ENCODE results near the gene PLCB2.
A peak's percentile ranks its signal among the peaks of the same experiment; 100 is the strongest.

Gene PLCB2

DNA sequence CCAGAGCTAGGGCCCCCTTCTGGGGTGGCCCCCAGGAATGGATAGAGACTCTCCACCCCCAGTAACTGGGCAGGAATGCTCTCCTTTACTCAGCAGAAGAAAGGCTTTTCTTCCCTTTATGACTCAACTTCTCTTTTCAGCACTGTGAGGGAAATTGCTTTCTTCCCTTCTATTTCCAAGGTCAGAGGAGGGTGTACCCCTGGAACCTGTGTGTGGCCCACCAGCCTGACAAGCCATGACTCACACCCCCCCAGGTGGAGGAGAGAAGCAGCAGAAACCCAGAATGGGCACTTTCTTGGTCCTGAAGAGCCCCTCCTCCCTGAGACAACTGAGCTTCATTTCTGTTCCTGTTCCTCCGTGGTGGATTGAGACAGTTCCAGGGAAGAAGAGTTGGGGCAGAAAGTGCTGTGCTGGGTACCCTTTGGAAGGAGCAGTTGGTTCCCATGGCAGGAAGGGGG, 22.2 kb downstream of the PLCB2 start:
- 56% methylated on average over 1 of the region's 1 CpG for WGBS (ENCODE audit: insufficient coverage)
- H3K4me1 ChIP-seq (ENCODE audit: control extremely low read depth in 1 of 4, control insufficient read depth in 4 of 4, insufficient read depth in 4 of 4, low read length in 3 of 4): peaks cover 0 to 32% (median 24%) of the 10 kb centered on the region in 4 experiments
- no peak for DNase-seq
- H3K4me3 ChIP-seq (ENCODE audit: control insufficient read depth in 1 of 7, extremely low read depth in 1 of 7, insufficient read depth in 4 of 7, low read depth in 2 of 7, low read length in 6 of 7): no peak overlapping the region
- no peak overlapping the region for H3K27ac ChIP-seq (ENCODE audit: insufficient read depth in 1 of 2, low read depth in 1 of 2, low read length in 2 of 2, poor library complexity in 1 of 2, severe bottlenecking in 2 of 2)
- H3K27me3 ChIP-seq (replicated peaks in 2 of 5; ENCODE audit: control insufficient read depth in 4 of 5, insufficient read depth in 5 of 5, low read length in 4 of 5): peaks cover 0 to 37% (median 0%) of the 10 kb centered on the region in 5 experiments
- ChIA-PET CTCF (interaction anchor here (0.6 to 25.2 kb wide), 11 partner anchors 9 to 144 kb away, joined by 3 to 407 read pairs (median 4); partner anchors contain the start of genes CCDC9B, INAFM2, PAK6 and PLCB2), POLR2A (no interaction called here)
- H3K9me3 ChIP-seq (ENCODE audit: control extremely low read depth in 1 of 5, control insufficient read depth in 4 of 5, insufficient read depth in 2 of 5, low read depth in 1 of 5, low read length in 4 of 5): no peaks in the 10 kb centered on the region
- H3K36me3 ChIP-seq (ENCODE audit: control insufficient read depth in 4 of 4, insufficient read depth in 4 of 4, low read length in 3 of 4): peaks cover 10 to 51% (median 35%) of the 10 kb centered on the region in 4 experiments

DNA sequence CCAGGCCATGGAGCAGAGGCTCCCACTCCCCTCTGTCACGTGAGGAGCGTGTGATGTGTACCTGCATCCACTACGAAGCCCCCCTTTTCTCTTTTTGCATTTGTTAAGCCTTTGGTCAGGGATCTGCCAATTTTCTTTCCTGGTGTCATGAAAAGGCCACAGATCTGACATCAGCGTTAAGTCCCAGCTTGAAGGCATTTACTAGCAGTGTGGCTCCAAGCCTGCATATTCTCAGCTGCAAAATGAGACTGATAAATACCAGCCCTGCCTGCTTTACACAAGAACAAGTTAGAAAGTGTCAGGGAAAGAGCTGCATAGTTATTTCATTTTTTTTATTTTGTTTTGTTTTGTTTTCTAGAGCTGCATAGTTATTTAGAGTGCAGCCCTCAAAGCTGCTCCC, 22.6 kb downstream of the PLCB2 start:
- 98% methylated on average over 4 of the region's 4 CpGs for WGBS (ENCODE audit: insufficient coverage)
- CTCF ChIA-PET: interaction anchor here (0.6 to 25.2 kb wide), 11 partner anchors 8 to 145 kb away, joined by 3 to 407 read pairs (median 4); partner anchors contain the start of genes CCDC9B, INAFM2, PAK6 and PLCB2
- Histone ChIP-seq H3K4me1 (ENCODE audit: control extremely low read depth in 1 of 4, control insufficient read depth in 4 of 4, insufficient read depth in 4 of 4, low read length in 3 of 4) (peaks cover 0 to 32% (median 24%) of the 10 kb centered on the region in 4 experiments), H3K27me3 (replicated peaks in 2 of 5; ENCODE audit: control insufficient read depth in 4 of 5, insufficient read depth in 5 of 5, low read length in 4 of 5) (peaks cover 0 to 41% (median 0%) of the 10 kb centered on the region in 5 experiments), H3K36me3 (ENCODE audit: control insufficient read depth in 4 of 4, insufficient read depth in 4 of 4, low read length in 3 of 4) (peaks cover 7 to 47% (median 31%) of the 10 kb centered on the region in 4 experiments), H3K9me3 (ENCODE audit: control extremely low read depth in 1 of 5, control insufficient read depth in 4 of 5, insufficient read depth in 2 of 5, low read depth in 1 of 5, low read length in 4 of 5) (no peaks in the 10 kb centered on the region), H3K27ac (ENCODE audit: insufficient read depth in 1 of 2, low read depth in 1 of 2, low read length in 2 of 2, poor library complexity in 1 of 2, severe bottlenecking in 2 of 2) (no peak overlapping the region), H3K4me3 (ENCODE audit: control insufficient read depth in 1 of 7, extremely low read depth in 1 of 7, insufficient read depth in 4 of 7, low read depth in 2 of 7, low read length in 6 of 7) (no peak overlapping the region)
- no peak for DNase-seq
- POLR2A ChIA-PET: no interaction called here

GRCh38 chr15:40283615-40284300, 24.0 kb downstream of the PLCB2 start:
- H3K27ac ChIP-seq (ENCODE audit: insufficient read depth in 1 of 2, low read depth in 1 of 2, low read length in 2 of 2, poor library complexity in 1 of 2, severe bottlenecking in 2 of 2): no peak overlapping the region
- 46% methylated on average over 23 of the region's 33 CpGs for WGBS (ENCODE audit: insufficient coverage)
- peaks cover 4 to 33% (median 20%) of the 10 kb centered on the region in 4 experiments for H3K36me3 ChIP-seq (ENCODE audit: control insufficient read depth in 4 of 4, insufficient read depth in 4 of 4, low read length in 3 of 4)
- DNase-seq: peak in 1 of 3 donors; percentile 40
- peak overlapping the region in 3 of 7 experiments; percentile 70 to 78 (median 74) for H3K4me3 ChIP-seq (ENCODE audit: control insufficient read depth in 1 of 7, extremely low read depth in 1 of 7, insufficient read depth in 4 of 7, low read depth in 2 of 7, low read length in 6 of 7)
- H3K4me1 ChIP-seq (ENCODE audit: control extremely low read depth in 1 of 4, control insufficient read depth in 4 of 4, insufficient read depth in 4 of 4, low read length in 3 of 4): peaks cover 0 to 40% (median 29%) of the 10 kb centered on the region in 4 experiments
- ChIA-PET POLR2A (interaction anchor here (1.9 kb wide), 1 partner anchor 26 kb away, joined by 11 read pairs; no protein-coding TSS in a partner anchor), CTCF (interaction anchor here (0.9 to 25.2 kb wide), 7 partner anchors 11 to 191 kb away, joined by 3 to 407 read pairs (median 3); partner anchors contain the start of genes CCDC9B, INAFM2 and PLCB2)
- no peaks in the 10 kb centered on the region for H3K9me3 ChIP-seq (ENCODE audit: control extremely low read depth in 1 of 5, control insufficient read depth in 4 of 5, insufficient read depth in 2 of 5, low read depth in 1 of 5, low read length in 4 of 5)
- H3K27me3 ChIP-seq (replicated peaks in 2 of 5; ENCODE audit: control insufficient read depth in 4 of 5, insufficient read depth in 5 of 5, low read length in 4 of 5): peaks cover 0 to 41% (median 0%) of the 10 kb centered on the region in 5 experiments

GRCh38 chr15:40282869-40283614, 24.7 kb downstream of the PLCB2 start, which contains the start of gene ANKRD63:
TSS of gene ANKRD63 (minus strand) at chr15:40283064. CDS start at chr15:40282586, 478 bp downstream.
- H3K27me3 ChIP-seq (replicated peaks in 2 of 5; ENCODE audit: control insufficient read depth in 4 of 5, insufficient read depth in 5 of 5, low read length in 4 of 5): peaks cover 0 to 41% (median 0%) of the 10 kb centered on the region in 5 experiments
- H3K9me3 ChIP-seq (ENCODE audit: control extremely low read depth in 1 of 5, control insufficient read depth in 4 of 5, insufficient read depth in 2 of 5, low read depth in 1 of 5, low read length in 4 of 5): no peaks in the 10 kb centered on the region
- peaks cover 0 to 47% (median 31%) of the 10 kb centered on the region in 4 experiments for H3K4me1 ChIP-seq (ENCODE audit: control extremely low read depth in 1 of 4, control insufficient read depth in 4 of 4, insufficient read depth in 4 of 4, low read length in 3 of 4)
- CTCF ChIA-PET: interaction anchor here (0.9 to 25.2 kb wide), 11 partner anchors 12 to 190 kb away, joined by 3 to 407 read pairs (median 3); partner anchors contain the start of genes CCDC9B, INAFM2 and PLCB2
- POLR2A ChIA-PET: interaction anchor here (1.9 kb wide), 1 partner anchor 26 kb away, joined by 11 read pairs; no protein-coding TSS in a partner anchor
- no peak within 1 kb of the TSS for H3K27ac ChIP-seq (ENCODE audit: insufficient read depth in 1 of 2, low read depth in 1 of 2, low read length in 2 of 2, poor library complexity in 1 of 2, severe bottlenecking in 2 of 2)
- 2% methylated on average over 60 of the region's 76 CpGs for WGBS (ENCODE audit: insufficient coverage)
- peak in 2 of 3 donors; percentile 53 to 69 for DNase-seq
- H3K4me3 ChIP-seq (ENCODE audit: control insufficient read depth in 1 of 7, extremely low read depth in 1 of 7, insufficient read depth in 4 of 7, low read depth in 2 of 7, low read length in 6 of 7): peak within 1 kb of the TSS; percentile 20 to 78 (median 67)
- H3K36me3 ChIP-seq (ENCODE audit: control insufficient read depth in 4 of 4, insufficient read depth in 4 of 4, low read length in 3 of 4): peaks cover under 1 to 25% (median 13%) of the 10 kb centered on the region in 4 experiments

- DNase-seq: peak; percentile 56 to 80 (median 72)
- WGBS (ENCODE audit: insufficient coverage): under 1% methylated on average over 88 of the region's 92 CpGs
- H3K9me3 ChIP-seq (ENCODE audit: control extremely low read depth in 1 of 5, control insufficient read depth in 4 of 5, insufficient read depth in 2 of 5, low read depth in 1 of 5, low read length in 4 of 5): no peaks in the 10 kb centered on the region
- peaks cover 0 to 41% (median 0%) of the 10 kb centered on the region in 5 experiments for H3K27me3 ChIP-seq (replicated peaks in 2 of 5; ENCODE audit: control insufficient read depth in 4 of 5, insufficient read depth in 5 of 5, low read length in 4 of 5)
- no peak overlapping the region for H3K27ac ChIP-seq (ENCODE audit: insufficient read depth in 1 of 2, low read depth in 1 of 2, low read length in 2 of 2, poor library complexity in 1 of 2, severe bottlenecking in 2 of 2)
- peak overlapping the region; percentile 20 to 78 (median 67) for H3K4me3 ChIP-seq (ENCODE audit: control insufficient read depth in 1 of 7, extremely low read depth in 1 of 7, insufficient read depth in 4 of 7, low read depth in 2 of 7, low read length in 6 of 7)
- ChIA-PET CTCF (interaction anchor here (0.9 to 25.2 kb wide), 7 partner anchors 13 to 142 kb away, joined by 3 to 407 read pairs (median 4); partner anchors contain the start of genes CCDC9B, INAFM2 and PLCB2), POLR2A (interaction anchor here (1.9 kb wide), 1 partner anchor 27 kb away, joined by 11 read pairs; no protein-coding TSS in a partner anchor)
- peaks cover 0 to 18% (median 8%) of the 10 kb centered on the region in 4 experiments for H3K36me3 ChIP-seq (ENCODE audit: control insufficient read depth in 4 of 4, insufficient read depth in 4 of 4, low read length in 3 of 4)
- peaks cover 0 to 54% (median 38%) of the 10 kb centered on the region in 4 experiments for H3K4me1 ChIP-seq (ENCODE audit: control extremely low read depth in 1 of 4, control insufficient read depth in 4 of 4, insufficient read depth in 4 of 4, low read length in 3 of 4)
Measured at GRCh38 chr15:40282147-40282868, 25.4 kb downstream of the PLCB2 start.

GRCh38 chr15:40281801-40282146, 26.0 kb downstream of the PLCB2 start:
- 20% methylated on average over 51 of the region's 51 CpGs for WGBS (ENCODE audit: insufficient coverage)
- CTCF ChIA-PET: interaction anchor here (1.2 to 25.2 kb wide), 3 partner anchors 30 to 142 kb away, joined by 3 to 407 read pairs (median 58); partner anchors contain the start of genes CCDC9B, INAFM2 and PLCB2

More at GRCh38 chr15:40281801-40282146, 26.0 kb downstream of the PLCB2 start:
- DNase-seq: no peak
- H3K36me3 ChIP-seq (ENCODE audit: control insufficient read depth in 4 of 4, insufficient read depth in 4 of 4, low read length in 3 of 4): peaks cover 0 to 13% (median 6%) of the 10 kb centered on the region in 4 experiments
- H3K9me3 ChIP-seq (ENCODE audit: control extremely low read depth in 1 of 5, control insufficient read depth in 4 of 5, insufficient read depth in 2 of 5, low read depth in 1 of 5, low read length in 4 of 5): no peaks in the 10 kb centered on the region
- H3K4me3 ChIP-seq (ENCODE audit: control insufficient read depth in 1 of 7, extremely low read depth in 1 of 7, insufficient read depth in 4 of 7, low read depth in 2 of 7, low read length in 6 of 7): peak overlapping the region; percentile 20 to 78 (median 67)
- H3K4me1 ChIP-seq (ENCODE audit: control extremely low read depth in 1 of 4, control insufficient read depth in 4 of 4, insufficient read depth in 4 of 4, low read length in 3 of 4): peaks cover 0 to 60% (median 42%) of the 10 kb centered on the region in 4 experiments
- peaks cover 0 to 41% (median 0%) of the 10 kb centered on the region in 5 experiments for H3K27me3 ChIP-seq (replicated peaks in 2 of 5; ENCODE audit: control insufficient read depth in 4 of 5, insufficient read depth in 5 of 5, low read length in 4 of 5)
- POLR2A ChIA-PET: interaction anchor here (1.9 kb wide), 1 partner anchor 28 kb away, joined by 11 read pairs; no protein-coding TSS in a partner anchor
- H3K27ac ChIP-seq (ENCODE audit: insufficient read depth in 1 of 2, low read depth in 1 of 2, low read length in 2 of 2, poor library complexity in 1 of 2, severe bottlenecking in 2 of 2): no peak overlapping the region
